Measurements from ENCODE around the gene ZNRF1. TPM values are rescaled to one million over a fixed set of nuclear protein-coding genes. Genes with fewer than 3 reads are reported as not detected.

The ZNRF1 gene
- total RNA-seq, 1 donor: 19.9 TPM

DNA sequence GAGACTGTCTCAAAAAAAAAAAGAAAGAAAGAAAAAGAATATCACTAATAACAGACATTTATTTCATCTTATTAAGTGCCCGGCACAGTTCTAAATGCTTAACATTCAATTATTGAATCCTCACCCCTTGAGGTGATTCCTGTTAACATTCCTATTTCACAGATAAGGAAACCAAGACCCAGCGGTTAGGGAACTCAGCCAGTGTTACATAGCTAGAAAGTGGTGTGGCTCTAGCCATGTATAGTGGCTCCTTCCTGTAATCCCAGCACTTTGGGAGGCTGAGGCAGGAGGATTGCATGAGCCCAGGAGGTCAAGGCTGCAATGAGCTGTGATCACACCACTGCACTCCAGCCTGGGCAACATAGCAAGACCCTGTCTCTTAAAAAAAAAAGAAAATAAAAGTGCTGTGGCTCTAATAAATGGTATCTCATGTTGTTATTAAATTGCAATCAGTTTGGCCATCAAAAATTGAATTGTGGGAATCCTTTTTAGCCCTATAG lies 28.1 kb downstream of the ZNRF1 start:
- Histone ChIP-seq H3K27ac (ENCODE audit: low read depth, low read length) (peak overlapping the region; percentile 73), H3K36me3 (ENCODE audit: insufficient read depth, low read length) (no peaks in the 10 kb centered on the region), H3K4me1 (ENCODE audit: insufficient read depth, low read length) (peaks cover 43% of the 10 kb centered on the region)

DNA sequence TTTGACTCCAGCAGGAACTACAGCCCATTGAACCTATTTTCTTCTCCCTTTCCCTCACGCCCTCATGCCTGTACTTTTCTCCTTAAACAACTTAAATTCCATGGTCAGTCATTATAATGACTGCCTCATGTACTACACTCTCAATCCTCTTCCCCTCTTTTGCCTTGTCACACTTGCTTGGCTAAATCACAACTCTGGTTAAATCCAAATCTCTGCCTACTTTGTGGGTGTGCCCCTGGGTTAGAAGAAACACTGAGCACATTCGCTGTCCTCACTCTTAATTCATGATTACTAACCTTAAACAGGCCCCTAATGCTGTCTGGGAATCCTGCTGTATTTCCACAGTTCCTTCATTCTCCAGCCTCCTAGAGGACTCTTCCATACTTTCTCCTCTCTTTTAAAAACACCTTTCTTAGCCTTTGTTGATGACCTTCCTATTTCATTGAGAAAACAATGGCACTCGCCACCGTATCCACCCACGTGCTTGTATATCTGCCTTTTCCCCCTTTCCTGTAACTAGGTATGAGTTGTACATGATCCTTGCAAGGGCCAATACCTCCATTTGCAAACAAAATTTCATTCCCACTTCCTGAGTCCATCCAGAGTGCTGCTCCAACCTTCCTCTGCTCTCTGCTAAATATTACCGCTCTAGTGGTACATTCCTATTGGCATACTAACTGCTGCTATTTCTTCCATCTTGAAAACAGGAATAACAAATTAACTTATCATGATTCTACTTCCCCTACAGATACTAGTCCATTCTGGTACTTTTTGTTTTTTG lies 28.9 kb downstream of the ZNRF1 start:
- H3K9me3 ChIP-seq (ENCODE audit: low read depth, low read length): no peaks in the 10 kb centered on the region
- DNase-seq (ENCODE audit: insufficient read length, low spot score, missing footprints): no peak
- peaks cover 41% of the 10 kb centered on the region for H3K4me1 ChIP-seq (ENCODE audit: insufficient read depth, low read length)
- no peak overlapping the region for H2AFZ ChIP-seq (ENCODE audit: low read length)
- H3K4me3 ChIP-seq (ENCODE audit: insufficient read depth, low read length): no peak overlapping the region
- H3K4me2 ChIP-seq (ENCODE audit: insufficient read depth, low read length): no peak overlapping the region
- no peaks in the 10 kb centered on the region for H3K36me3 ChIP-seq (ENCODE audit: insufficient read depth, low read length)
- no peaks in the 10 kb centered on the region for H3K27me3 ChIP-seq (ENCODE audit: insufficient read depth, low read length)
- H3K79me2 ChIP-seq (ENCODE audit: insufficient read depth, low read length): peaks cover 54% of the 10 kb centered on the region
- H3K27ac ChIP-seq (ENCODE audit: low read depth, low read length): no peak overlapping the region
- TF ChIP-seq, protein P1, sequence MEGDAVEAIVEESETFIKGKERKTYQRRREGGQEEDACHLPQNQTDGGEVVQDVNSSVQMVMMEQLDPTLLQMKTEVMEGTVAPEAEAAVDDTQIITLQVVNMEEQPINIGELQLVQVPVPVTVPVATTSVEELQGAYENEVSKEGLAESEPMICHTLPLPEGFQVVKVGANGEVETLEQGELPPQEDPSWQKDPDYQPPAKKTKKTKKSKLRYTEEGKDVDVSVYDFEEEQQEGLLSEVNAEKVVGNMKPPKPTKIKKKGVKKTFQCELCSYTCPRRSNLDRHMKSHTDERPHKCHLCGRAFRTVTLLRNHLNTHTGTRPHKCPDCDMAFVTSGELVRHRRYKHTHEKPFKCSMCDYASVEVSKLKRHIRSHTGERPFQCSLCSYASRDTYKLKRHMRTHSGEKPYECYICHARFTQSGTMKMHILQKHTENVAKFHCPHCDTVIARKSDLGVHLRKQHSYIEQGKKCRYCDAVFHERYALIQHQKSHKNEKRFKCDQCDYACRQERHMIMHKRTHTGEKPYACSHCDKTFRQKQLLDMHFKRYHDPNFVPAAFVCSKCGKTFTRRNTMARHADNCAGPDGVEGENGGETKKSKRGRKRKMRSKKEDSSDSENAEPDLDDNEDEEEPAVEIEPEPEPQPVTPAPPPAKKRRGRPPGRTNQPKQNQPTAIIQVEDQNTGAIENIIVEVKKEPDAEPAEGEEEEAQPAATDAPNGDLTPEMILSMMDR (IDR thresholded peaks at IDR 0.05; ENCODE audit: extremely low read depth, low read depth, low read length): no peak
- no peaks in the 10 kb centered on the region for H4K20me1 ChIP-seq (ENCODE audit: insufficient read depth, low read length)

More for the DNA sequence above, 28.1 kb downstream of the ZNRF1 start:
- H3K4me2 ChIP-seq (ENCODE audit: insufficient read depth, low read length): no peak overlapping the region
- H4K20me1 ChIP-seq (ENCODE audit: insufficient read depth, low read length): no peaks in the 10 kb centered on the region
- H3K9me3 ChIP-seq (ENCODE audit: low read depth, low read length): no peaks in the 10 kb centered on the region
- DNase-seq (ENCODE audit: insufficient read length, low spot score, missing footprints): no peak
- H3K4me3 ChIP-seq (ENCODE audit: insufficient read depth, low read length): no peak overlapping the region
- peaks cover 48% of the 10 kb centered on the region for H3K79me2 ChIP-seq (ENCODE audit: insufficient read depth, low read length)
- no peak overlapping the region for H2AFZ ChIP-seq (ENCODE audit: low read length)
- TF ChIP-seq, protein P1 (IDR thresholded peaks at IDR 0.05; ENCODE audit: extremely low read depth, low read depth, low read length): no peak
- no peaks in the 10 kb centered on the region for H3K27me3 ChIP-seq (ENCODE audit: insufficient read depth, low read length)

DNA sequence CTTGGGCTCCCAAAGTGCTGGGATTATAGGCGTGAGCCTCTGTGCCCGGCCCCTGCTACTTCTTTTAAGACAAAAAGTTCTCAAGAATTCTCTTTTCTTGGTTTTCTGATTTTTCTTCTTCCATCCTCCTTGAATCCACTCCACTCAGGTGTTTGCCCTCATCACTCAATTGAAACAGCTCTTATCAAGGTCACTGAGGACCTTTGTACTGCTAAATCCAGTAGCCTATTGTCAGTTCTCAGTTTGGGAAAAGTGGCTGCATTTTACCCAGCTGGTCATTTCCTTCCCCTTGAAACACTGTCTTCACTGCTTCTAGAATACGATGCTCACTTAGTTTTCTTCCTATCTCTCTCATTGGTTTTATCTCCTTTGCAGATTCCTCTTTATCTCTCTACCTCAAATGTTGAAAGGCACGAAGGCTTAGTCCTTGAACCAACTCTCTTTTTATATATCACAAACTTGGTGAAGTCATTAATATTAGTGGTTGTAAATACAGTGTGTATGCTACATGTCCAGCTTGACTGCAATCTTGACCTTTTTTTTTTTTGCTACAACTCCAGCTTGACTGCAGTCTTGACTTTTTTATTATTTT lies 29.8 kb downstream of the ZNRF1 start:
- H3K27me3 ChIP-seq (ENCODE audit: insufficient read depth, low read length): no peaks in the 10 kb centered on the region
- no peaks in the 10 kb centered on the region for H3K36me3 ChIP-seq (ENCODE audit: insufficient read depth, low read length)
- no peaks in the 10 kb centered on the region for H3K9me3 ChIP-seq (ENCODE audit: low read depth, low read length)
- no peak for DNase-seq (ENCODE audit: insufficient read length, low spot score, missing footprints)
- H3K79me2 ChIP-seq (ENCODE audit: insufficient read depth, low read length): peaks cover 57% of the 10 kb centered on the region
- H3K4me1 ChIP-seq (ENCODE audit: insufficient read depth, low read length): peaks cover 35% of the 10 kb centered on the region
- H3K27ac ChIP-seq (ENCODE audit: low read depth, low read length): no peak overlapping the region
- TF ChIP-seq, protein P1 (IDR thresholded peaks at IDR 0.05; ENCODE audit: extremely low read depth, low read depth, low read length): no peak
- H3K4me3 ChIP-seq (ENCODE audit: insufficient read depth, low read length): no peak overlapping the region
- H3K4me2 ChIP-seq (ENCODE audit: insufficient read depth, low read length): no peak overlapping the region
- H2AFZ ChIP-seq (ENCODE audit: low read length): no peak overlapping the region
- no peaks in the 10 kb centered on the region for H4K20me1 ChIP-seq (ENCODE audit: insufficient read depth, low read length)

DNA sequence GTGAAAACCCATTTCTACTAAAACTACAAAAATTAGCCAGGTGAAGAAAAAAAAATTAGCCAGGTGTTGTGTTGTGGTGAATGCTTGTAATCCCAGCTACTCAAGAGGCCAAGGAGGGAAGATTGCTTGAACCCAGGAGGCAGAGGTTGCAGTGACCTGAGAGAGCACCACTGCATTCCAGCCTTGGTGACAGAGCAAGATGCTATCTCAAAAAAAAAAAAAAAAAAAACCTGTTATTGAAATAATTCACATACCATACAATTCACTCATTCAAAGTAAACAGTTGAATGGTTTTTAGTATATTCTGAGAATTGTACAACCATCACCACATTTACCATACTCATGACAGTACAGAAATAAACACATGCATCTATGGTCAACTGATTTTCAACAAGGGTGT lies 31.0 kb downstream of the ZNRF1 start:
- Histone ChIP-seq H2AFZ (ENCODE audit: low read length) (no peak overlapping the region), H4K20me1 (ENCODE audit: insufficient read depth, low read length) (no peaks in the 10 kb centered on the region), H3K9me3 (ENCODE audit: low read depth, low read length) (no peaks in the 10 kb centered on the region), H3K79me2 (ENCODE audit: insufficient read depth, low read length) (peaks cover 54% of the 10 kb centered on the region), H3K27ac (ENCODE audit: low read depth, low read length) (peak overlapping the region; percentile 65), H3K36me3 (ENCODE audit: insufficient read depth, low read length) (no peaks in the 10 kb centered on the region), H3K4me1 (ENCODE audit: insufficient read depth, low read length) (peaks cover 35% of the 10 kb centered on the region), H3K4me2 (ENCODE audit: insufficient read depth, low read length) (no peak overlapping the region), H3K27me3 (ENCODE audit: insufficient read depth, low read length) (no peaks in the 10 kb centered on the region), H3K4me3 (ENCODE audit: insufficient read depth, low read length) (no peak overlapping the region)
- TF ChIP-seq, protein P1 (IDR thresholded peaks at IDR 0.05; ENCODE audit: extremely low read depth, low read depth, low read length): no peak
- DNase-seq (ENCODE audit: insufficient read length, low spot score, missing footprints): no peak
